Measurements from ENCODE around the gene GMDS.
"Not testable (repeated sequence)": the region's sequence is repeated elsewhere in the genome, so short reads cannot be mapped to it uniquely, and the experiment has no call there.

The GMDS gene

GRCh38 chr6:1869308-1869707 lies 376.1 kb downstream of the GMDS start:
- no peak for DNase-seq (ENCODE audit: low read depth in 1 of 2, low spot score in 1 of 2)

- no peak for DNase-seq (ENCODE audit: low read depth in 1 of 2, low spot score in 1 of 2)
Observed at GRCh38 chr6:1868561-1869261, 376.7 kb downstream of the GMDS start.

- DNase-seq (ENCODE audit: low read depth in 1 of 2, low spot score in 1 of 2): no peak
Observed at GRCh38 chr6:1867197-1867596, 378.2 kb downstream of the GMDS start.

- DNase-seq (ENCODE audit: low read depth in 1 of 2, low spot score in 1 of 2): no peak
Observed at GRCh38 chr6:1865585-1865984, 379.8 kb downstream of the GMDS start.

GRCh38 chr6:1864496-1864895 lies 380.9 kb downstream of the GMDS start:
- DNase-seq (ENCODE audit: low read depth in 1 of 2, low spot score in 1 of 2): no peak

- no peak for DNase-seq (ENCODE audit: low read depth in 1 of 2, low spot score in 1 of 2)
Observed at GRCh38 chr6:1862411-1862810, 383.0 kb downstream of the GMDS start.

GRCh38 chr6:1860756-1861348 lies 384.6 kb downstream of the GMDS start:
- DNase-seq (ENCODE audit: low read depth in 1 of 2, low spot score in 1 of 2): no peak

GRCh38 chr6:1858859-1859258 lies 386.5 kb downstream of the GMDS start:
- no peak for DNase-seq (ENCODE audit: low read depth in 1 of 2, low spot score in 1 of 2)

GRCh38 chr6:1858196-1858595 lies 387.2 kb downstream of the GMDS start:
- no peak for DNase-seq (ENCODE audit: low read depth in 1 of 2, low spot score in 1 of 2)

- DNase-seq (ENCODE audit: low read depth in 1 of 2, low spot score in 1 of 2): no peak
Observed at GRCh38 chr6:1856381-1856780, 389.0 kb downstream of the GMDS start.

GRCh38 chr6:1855890-1856289 lies 389.5 kb downstream of the GMDS start:
- DNase-seq (ENCODE audit: low read depth in 1 of 2, low spot score in 1 of 2): no peak

- DNase-seq (ENCODE audit: low read depth in 1 of 2, low spot score in 1 of 2): no peak
Observed at GRCh38 chr6:1854296-1854695, 391.1 kb downstream of the GMDS start.

- no peak for DNase-seq (ENCODE audit: low read depth in 1 of 2, low spot score in 1 of 2)
Observed at GRCh38 chr6:1853761-1854160, 391.6 kb downstream of the GMDS start.

GRCh38 chr6:1851681-1852456 lies 393.5 kb downstream of the GMDS start:
- no peak for DNase-seq (ENCODE audit: low read depth in 1 of 2, low spot score in 1 of 2)

GRCh38 chr6:1850840-1851157 lies 394.6 kb downstream of the GMDS start:
- no peak for DNase-seq (ENCODE audit: low read depth in 1 of 2, low spot score in 1 of 2)

- DNase-seq (ENCODE audit: low read depth in 1 of 2, low spot score in 1 of 2): no peak
Observed at GRCh38 chr6:1850121-1850839, 395.1 kb downstream of the GMDS start.

GRCh38 chr6:1849691-1850090 lies 395.7 kb downstream of the GMDS start:
- no peak for DNase-seq (ENCODE audit: low read depth in 1 of 2, low spot score in 1 of 2)

- no peak for DNase-seq (ENCODE audit: low read depth in 1 of 2, low spot score in 1 of 2)
Observed at GRCh38 chr6:1848752-1849151, 396.7 kb downstream of the GMDS start.

- DNase-seq (ENCODE audit: low read depth in 1 of 2, low spot score in 1 of 2): no peak
Observed at GRCh38 chr6:1846611-1847010, 398.8 kb downstream of the GMDS start.

- not testable (repeated sequence) for DNase-seq (ENCODE audit: low read depth in 1 of 2, low spot score in 1 of 2)
Observed at GRCh38 chr6:1845543-1845942, 399.9 kb downstream of the GMDS start.

GRCh38 chr6:1842334-1842733 lies 403.1 kb downstream of the GMDS start:
- no peak for DNase-seq (ENCODE audit: low read depth in 1 of 2, low spot score in 1 of 2)

- no peak for DNase-seq (ENCODE audit: low read depth in 1 of 2, low spot score in 1 of 2)
Observed at GRCh38 chr6:1841136-1841535, 404.3 kb downstream of the GMDS start.
